ENCODE data around the gene AMFR.
A peak's percentile ranks its signal among the peaks of the same experiment; 100 is the strongest.

AMFR gene

GRCh38 chr16:56353054-56353921 is 72.1 kb downstream of the AMFR start:
- intact Hi-C loops (cut with DNase I) = no loop called here
- peak in 22 of 42 donors; percentile 1 to 48 (median 15) for DNase-seq

- peak in 18 of 42 donors; percentile 1 to 41 (median 11) for DNase-seq
Measured at GRCh38 chr16:56352351-56353053, 72.8 kb downstream of the AMFR start.

GRCh38 chr16:56351481-56351880 is 73.9 kb downstream of the AMFR start:
- peak in 14 of 42 donors; percentile 1 to 29 (median 11) for DNase-seq
- intact Hi-C loops (cut with DNase I) = no loop called here

More at GRCh38 chr16:56352351-56353053, 72.8 kb downstream of the AMFR start:
- intact Hi-C loops (cut with DNase I) = no loop called here

- DNase-seq = peak in 14 of 42 donors; percentile 1 to 32 (median 8)
- intact Hi-C loops (cut with DNase I) = no loop called here
Measured at GRCh38 chr16:56350491-56351405, 74.6 kb downstream of the AMFR start.

- DNase-seq = peak in 11 of 42 donors; percentile 1 to 30 (median 13)
Measured at GRCh38 chr16:56349711-56350161, 75.6 kb downstream of the AMFR start.

GRCh38 chr16:56349086-56349415 is 76.3 kb downstream of the AMFR start:
- peak in 4 of 42 donors; percentile 1 to 25 (median 6) for DNase-seq
- intact Hi-C loops (cut with DNase I) = no loop called here

More at GRCh38 chr16:56349711-56350161, 75.6 kb downstream of the AMFR start:
- intact Hi-C loops (cut with DNase I) = no loop called here

- intact Hi-C loops (cut with DNase I) = no loop called here
- peak in 3 of 42 donors; percentile 1 to 12 (median 3) for DNase-seq
Measured at GRCh38 chr16:56348168-56349085, 76.9 kb downstream of the AMFR start.

GRCh38 chr16:56347670-56348069 is 77.7 kb downstream of the AMFR start:
- intact Hi-C loops (cut with DNase I) = no loop called here
- peak in 3 of 42 donors; percentile 2 to 11 (median 5) for DNase-seq

- intact Hi-C loops (cut with DNase I) = no loop called here
Measured at GRCh38 chr16:56347166-56347565, 78.2 kb downstream of the AMFR start.

GRCh38 chr16:56346131-56346890 is 79.0 kb downstream of the AMFR start:
- peak in 3 of 42 donors; percentile 2 to 32 (median 3) for DNase-seq
- intact Hi-C loops (cut with DNase I) = no loop called here

More at GRCh38 chr16:56347166-56347565, 78.2 kb downstream of the AMFR start:
- peak in 3 of 42 donors; percentile 1 to 28 (median 4) for DNase-seq

- intact Hi-C loops (cut with DNase I) = no loop called here
- peak in 2 of 42 donors; percentile 1 to 3 for DNase-seq
Measured at GRCh38 chr16:56345406-56346050, 79.8 kb downstream of the AMFR start.

- peak in 2 of 42 donors; percentile 2 to 3 for DNase-seq
- intact Hi-C loops (cut with DNase I) = no loop called here
Measured at GRCh38 chr16:56344518-56345405, 80.6 kb downstream of the AMFR start.

- intact Hi-C loops (cut with DNase I) = no loop called here
- DNase-seq = peak in 9 of 42 donors; percentile 49 to 78 (median 62)
Measured at GRCh38 chr16:56343661-56344517, 81.5 kb downstream of the AMFR start.

- DNase-seq = no peak
- intact Hi-C loops (cut with DNase I) = no loop called here
Measured at GRCh38 chr16:56341656-56342399, 83.5 kb downstream of the AMFR start.
